Activated CD8-positive, alpha-beta memory T cell treated with anti-CD3 and anti-CD28 coated beads, Interleukin-2, amount 50 U/mL, for 48 hours (primary cell): ENCODE measurements around the gene GTF2IRD1.

ENCODE experiments used
- DNase-seq: peaks from one replicate; pipeline ENCODE4 v3.0.0-alpha.2; 2020

The GTF2IRD1 gene

GRCh38 chr7:74570533-74571156 is 116.9 kb downstream of the GTF2IRD1 start:
- DNase-seq = no peak

DNA sequence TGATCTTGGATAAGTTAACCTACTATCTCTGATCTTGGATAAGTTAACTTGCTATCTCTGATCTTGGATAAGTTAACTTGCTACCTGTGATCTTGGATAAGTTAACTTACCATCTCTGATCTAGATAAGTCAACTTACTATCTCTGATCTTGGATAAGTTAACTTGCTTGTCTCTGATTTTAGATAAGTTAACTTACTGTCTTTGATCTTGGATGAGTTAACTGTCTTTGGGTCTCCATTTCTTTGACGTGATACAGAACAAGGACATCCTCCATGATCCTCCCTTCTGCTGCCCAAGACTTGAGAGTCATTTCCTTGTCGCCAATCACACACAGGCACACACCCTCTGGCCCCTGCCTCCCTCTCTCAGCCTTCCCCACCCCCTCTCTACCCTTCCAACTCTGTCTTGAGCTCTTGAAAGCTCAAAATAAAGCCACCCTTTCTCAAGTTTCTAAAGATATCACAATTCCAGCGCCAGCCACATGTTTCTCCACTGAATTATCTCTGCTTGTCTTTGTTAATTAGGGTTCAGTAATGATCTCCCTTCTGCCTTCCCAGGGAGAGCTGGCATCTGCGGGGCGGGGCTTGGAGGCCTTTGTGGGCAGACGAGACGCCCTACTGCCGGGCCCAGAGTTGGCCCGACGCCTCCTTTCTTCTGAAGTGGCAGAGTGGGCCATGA is 118.7 kb downstream of the GTF2IRD1 start:
- no peak for DNase-seq

DNA sequence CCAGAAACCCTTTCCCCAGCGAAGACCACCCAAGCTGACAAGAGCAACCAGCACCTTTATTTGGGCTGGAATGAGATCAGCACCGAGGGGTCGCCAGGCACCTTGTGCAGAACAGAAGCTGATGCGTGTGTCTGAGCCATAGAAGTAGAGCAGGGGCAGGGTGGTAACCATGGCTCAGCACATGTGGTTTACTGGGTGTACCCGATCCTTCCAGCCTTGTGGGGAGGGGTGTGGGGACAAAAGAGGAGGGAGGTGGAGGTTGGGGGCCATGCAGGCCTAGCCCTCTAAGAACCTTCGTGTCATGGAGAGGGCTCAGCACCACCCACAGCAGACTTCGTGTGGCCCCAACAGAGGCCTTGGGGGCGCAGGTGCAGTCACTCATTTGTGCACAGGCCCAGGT is 119.8 kb downstream of the GTF2IRD1 start:
- no peak for DNase-seq

GRCh38 chr7:74575083-74575784 is 121.5 kb downstream of the GTF2IRD1 start:
- no peak for DNase-seq

DNA sequence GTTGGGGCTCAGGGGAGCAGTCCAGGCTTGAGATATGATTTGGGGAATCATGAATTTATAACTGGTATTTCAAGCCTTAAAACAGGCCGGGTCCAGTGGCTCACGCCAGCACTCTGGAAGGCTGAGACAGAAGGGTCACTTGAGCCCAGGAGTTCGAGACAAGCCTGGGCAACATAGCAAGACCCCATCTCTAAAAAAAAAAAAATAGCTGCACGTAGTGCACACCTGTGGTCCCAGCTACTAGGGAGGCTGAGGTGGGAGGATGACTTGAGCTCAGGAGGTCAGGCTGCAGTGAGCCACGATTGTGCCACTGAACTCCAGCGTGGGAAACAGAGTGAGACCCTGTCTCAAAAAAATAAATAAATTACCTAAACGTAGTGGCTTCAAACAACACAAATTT is 122.1 kb downstream of the GTF2IRD1 start:
- no peak for DNase-seq

DNA sequence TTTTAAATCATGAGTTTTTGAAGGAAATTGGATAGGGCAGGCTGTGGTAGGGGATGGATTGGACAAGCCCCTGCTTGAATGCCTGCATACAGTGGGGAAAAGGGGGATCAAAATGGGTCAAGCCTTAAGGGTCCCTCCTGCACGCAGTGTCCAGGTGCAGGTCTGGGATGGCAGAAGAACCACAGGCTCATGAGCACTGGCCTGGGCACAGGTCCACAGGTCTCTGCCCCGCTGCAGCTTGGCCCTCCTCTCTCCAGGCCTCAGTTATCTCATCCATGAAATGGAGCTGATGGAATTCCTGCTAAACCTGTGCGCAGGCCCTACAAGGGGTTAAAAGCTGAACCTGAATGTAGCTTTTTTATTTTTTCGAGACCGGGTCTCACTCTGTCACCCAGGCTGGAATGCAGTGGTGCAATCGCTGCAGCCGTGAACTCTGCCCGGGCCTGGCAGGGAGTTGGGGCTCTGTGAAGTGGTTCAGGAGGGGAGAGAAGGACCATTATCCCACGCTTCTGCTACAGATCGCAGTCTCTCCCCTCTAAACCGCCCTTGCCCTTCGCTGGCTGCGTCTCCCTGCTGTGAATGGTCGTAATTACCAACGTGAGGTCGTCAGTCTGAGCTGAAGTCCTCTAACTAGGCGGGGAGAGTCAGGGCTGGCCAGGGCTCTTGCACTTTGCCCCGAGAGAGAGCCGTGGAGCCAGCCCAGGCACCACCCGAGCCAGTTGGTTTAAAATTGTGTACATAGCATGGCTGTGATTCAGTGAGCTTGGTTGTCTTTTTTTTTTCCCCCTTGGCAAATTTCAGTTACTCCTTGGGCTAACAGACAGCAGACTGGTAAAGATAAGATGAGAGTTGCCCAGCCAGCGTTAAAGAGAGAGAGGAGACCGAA is 126.3 kb downstream of the GTF2IRD1 start:
- no peak for DNase-seq

DNA sequence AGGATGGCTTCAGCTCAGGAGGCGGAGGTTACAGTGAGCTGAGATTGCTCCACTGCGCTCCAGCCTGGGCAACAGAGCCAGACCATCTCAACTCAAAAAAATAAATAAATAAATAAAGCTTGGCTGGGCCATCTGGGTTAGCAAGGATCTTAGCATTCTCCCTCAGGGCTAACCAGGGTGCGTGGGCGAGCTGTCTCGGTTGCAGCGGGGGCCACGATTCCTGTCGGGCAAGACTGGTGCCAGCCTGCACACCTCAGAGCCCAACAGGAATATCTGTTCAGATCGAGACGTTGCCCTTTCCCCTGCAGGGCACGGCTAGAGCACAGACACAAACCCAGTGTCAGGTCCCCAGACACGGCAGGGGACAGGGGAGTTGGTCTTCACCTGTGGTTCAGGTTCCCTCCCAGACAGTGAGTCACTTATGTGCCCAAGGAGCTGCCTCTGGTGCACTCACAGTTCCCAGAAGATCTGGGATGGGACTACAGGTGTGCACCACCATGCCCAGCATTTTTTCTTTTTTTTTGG is 128.3 kb downstream of the GTF2IRD1 start:
- DNase-seq = no peak

GRCh38 chr7:74582447-74583039 is 128.8 kb downstream of the GTF2IRD1 start:
- no peak for DNase-seq

DNA sequence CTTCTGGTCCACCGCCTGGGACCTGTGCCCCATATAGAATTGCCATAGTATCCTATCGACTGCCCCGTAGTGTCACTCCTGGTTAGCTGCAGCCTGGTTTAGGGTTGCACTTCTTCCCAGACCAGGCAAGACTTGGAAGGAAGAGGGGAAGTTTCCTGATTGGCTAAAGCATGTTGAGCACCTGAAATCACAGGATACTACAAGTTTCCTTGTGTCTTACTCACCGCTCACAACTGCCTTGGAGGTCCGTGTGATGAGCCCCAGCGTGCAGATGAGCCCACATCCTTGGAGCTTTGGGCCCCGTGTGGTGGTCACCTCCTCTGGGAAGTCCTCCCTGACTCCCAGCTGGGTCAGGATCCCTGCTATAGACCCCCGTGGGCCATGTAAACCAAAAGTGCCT is 129.9 kb downstream of the GTF2IRD1 start:
- no peak for DNase-seq

DNA sequence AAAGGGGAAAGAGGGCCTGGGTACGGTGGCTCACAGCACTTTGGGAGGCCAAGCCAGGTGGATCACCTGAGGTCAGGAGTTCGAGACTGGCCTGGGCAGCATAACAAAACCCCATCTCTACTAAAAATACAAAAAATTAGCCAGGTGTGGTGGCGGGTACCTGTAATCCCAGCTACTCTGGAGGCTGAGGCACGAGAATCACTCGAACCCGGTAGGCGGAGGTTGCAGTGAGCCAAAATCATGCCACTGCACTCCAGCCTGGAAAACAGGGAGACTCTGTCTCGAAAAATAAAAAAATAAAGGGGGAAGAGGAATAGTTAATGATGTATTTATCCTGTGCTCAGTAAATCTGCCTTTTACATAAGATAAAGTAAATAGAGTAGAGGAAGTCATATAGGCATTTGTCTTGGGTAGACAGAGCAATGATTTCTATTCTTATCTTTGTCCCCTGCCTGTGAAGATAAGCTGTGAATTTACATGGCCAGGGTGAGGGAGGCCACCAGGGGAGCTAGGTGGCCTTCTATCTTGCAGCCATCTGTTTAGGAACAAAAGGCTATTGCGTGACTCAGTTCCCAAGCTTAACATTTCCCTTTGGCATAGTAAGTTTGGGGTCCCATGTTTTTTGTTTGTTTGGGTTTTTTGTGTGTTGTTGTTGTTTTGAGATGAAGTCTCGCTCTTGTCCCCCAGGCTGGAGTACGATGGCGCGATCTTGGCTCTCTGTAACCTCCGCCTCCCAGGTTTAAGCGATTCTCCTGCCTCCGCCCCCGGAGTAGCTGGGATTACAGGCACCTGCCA is 130.7 kb downstream of the GTF2IRD1 start:
- DNase-seq = no peak

DNA sequence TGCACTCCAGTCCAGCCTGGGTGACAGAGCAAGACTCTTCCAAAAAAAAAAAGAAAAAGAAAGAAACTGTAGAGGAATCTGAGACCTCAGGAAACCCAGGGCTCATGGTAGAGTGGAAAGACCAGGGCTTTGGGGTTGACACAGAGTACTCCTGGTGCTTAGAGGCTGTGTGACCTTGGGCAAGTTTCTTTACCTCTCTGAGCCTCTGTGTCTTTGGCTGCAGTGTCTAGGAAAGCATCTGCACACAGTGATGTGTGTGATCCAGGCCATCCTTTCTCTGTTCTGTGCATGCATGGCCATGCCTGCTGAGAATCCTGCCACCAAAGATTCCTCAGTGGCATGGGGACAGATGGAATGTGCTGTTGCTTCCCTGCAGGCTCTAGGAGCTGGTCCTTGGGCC is 132.1 kb downstream of the GTF2IRD1 start:
- no peak for DNase-seq

- DNase-seq = no peak
These were observed 132.8 kb downstream of the GTF2IRD1 start for GRCh38 chr7:74586258-74587175.

DNA sequence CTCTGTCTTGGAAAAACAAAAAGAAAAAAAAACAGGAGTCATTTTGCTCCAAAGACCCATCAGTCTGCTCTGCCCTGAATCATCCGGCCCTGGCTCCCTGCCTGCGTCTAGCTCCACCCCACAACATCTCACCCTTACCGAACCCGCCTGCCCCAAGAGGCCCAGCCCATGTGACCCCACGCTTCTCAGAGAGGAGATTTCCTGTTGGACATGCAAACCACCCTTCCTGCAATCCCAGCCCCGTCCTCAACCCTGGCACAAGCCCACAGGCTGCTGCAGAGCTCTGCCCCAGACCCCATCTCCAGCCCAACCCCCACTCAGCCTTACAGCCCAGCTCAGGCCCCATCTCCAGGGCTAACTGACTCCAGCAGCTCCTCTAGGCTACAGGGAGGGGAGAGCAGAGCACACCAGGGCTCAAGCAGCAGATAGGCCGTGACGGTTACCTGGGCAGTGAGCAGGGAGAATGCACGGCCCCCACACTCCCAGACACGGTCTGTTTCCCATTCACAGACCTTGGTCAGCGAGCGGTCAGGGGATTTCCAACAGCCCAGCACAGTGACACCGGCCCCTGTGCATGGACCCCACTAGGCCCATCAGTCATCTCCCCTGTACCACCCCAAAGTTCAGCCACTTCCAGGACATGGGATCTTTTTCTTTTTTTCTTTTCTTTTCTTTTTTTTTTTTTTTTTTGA is 133.9 kb downstream of the GTF2IRD1 start:
- DNase-seq = no peak

GRCh38 chr7:74590813-74591212 is 137.1 kb downstream of the GTF2IRD1 start:
- DNase-seq = no peak

DNA sequence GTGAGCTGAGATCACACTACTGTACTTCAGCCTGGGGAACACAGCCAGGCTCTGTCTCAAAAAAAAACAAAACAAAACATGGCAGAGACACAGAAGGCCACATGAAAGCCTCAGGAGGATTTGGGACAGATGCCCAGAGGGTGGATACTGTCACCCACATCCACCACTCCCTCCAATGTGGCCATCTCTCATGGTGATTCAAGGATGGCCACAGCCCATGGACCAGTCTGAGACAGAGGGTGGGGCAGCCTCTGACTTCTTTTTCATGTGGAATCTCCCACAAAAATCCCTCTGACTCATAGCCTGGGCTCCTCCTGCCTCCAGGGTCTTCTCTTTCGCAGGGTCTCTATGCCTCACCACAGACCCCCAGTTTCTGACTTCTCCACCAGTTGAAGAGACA is 144.9 kb downstream of the GTF2IRD1 start:
- no peak for DNase-seq

- DNase-seq = no peak
These were observed 145.5 kb downstream of the GTF2IRD1 start for GRCh38 chr7:74599244-74599643.

DNA sequence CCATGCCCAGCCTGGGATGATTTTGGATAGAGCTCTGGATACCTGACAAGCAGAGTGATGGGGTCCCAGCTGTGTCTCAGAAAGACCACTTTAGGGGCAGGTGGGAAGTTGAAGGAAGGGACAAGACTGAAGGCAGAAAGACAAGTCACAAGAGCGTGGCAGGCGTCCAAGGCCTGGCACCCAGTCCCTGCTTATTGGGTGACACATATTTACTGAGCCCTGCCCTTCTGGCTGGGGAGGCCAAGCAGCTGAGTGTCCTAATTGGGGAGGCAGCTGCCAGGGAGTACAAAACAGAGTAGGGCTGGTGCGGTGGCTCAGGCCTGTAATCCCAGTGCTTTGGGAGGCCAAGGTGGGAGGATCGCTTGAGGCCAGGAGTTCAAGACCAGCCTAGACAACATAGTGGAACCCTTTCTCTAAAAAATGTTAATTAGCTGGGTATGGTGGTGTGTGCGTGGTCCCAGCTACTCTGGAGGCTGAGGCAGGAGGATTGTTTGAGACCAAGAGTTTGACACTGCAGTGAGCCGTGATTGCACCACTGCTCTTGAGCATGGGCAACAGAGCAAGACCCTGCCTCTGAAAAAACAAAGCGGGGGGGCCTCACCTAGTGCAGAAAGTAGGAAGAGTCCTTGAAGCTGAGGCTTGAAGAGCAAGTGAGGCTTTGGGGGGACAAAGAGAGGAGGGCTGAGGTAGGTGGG is 150.8 kb downstream of the GTF2IRD1 start:
- DNase-seq = no peak

DNA sequence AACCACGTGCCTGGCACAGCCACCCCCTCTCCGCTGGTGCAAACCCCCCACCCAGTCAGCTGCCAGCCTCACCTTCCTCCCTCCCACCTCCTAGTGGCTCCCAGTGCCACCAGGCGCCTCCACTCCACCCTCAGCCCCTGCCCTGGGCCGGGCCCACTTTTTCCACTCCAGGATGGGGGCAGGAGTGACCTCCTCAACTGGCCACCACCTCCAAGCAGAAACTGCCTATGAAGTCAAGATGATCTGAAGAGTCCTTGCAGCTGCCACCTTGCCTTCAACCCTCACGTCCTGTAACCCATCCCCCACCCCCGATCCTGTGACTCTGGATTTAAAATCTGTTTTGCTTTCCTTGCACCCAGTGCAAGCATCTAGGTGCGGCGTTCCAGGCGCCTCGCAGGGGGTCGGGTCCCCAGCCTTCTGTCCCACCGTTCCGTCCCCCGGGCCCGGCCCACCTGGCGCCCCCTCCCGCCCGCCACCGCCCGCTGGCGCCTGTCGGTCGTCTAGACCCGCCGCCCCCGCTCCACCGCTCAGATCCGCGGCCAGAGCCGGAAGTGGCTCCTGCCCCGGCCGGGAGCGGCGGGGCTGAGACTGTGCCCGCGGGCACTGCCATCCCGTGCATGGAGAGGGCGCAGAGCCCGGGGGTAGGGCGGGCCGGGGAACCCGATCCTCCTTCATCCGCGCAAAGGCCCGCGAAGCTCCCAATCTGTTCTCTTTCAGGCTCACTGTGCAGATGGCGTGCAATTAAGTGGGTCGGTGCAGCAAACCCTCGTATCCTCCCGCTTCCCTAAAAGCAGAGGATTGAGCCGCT is 152.6 kb downstream of the GTF2IRD1 start:
- DNase-seq = peak; percentile 75
